Islet precursor cell (in vitro differentiated cells): ENCODE data around the gene GBP6.
"Not testable (repeated sequence)": the region's sequence is repeated elsewhere in the genome, so short reads cannot be mapped to it uniquely, and the experiment has no call there.

Source experiments
- DNase-seq: peaks from one replicate; pipeline ENCODE4 v3.0.0-alpha.2; 2018

The GBP6 gene

DNA sequence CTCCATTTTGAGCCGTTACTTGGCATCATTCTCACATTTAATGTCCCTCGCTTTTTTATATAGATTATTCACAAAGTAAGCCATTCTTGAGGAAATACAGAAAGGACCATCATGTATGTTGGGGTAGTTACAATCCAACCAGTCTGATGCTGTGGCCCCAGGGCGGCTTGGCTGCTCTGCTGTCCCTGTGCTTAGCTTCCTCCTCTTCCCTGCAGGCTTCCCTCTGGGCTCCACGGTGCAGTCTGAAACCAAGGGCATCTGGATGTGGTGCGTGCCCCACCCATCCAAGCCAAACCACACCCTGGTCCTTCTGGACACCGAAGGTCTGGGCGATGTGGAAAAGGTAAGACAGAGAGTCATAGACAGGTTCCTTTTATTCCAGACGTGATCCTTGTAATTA, 5.5 kb downstream of the GBP6 start:
- DNase-seq: no peak

DNA sequence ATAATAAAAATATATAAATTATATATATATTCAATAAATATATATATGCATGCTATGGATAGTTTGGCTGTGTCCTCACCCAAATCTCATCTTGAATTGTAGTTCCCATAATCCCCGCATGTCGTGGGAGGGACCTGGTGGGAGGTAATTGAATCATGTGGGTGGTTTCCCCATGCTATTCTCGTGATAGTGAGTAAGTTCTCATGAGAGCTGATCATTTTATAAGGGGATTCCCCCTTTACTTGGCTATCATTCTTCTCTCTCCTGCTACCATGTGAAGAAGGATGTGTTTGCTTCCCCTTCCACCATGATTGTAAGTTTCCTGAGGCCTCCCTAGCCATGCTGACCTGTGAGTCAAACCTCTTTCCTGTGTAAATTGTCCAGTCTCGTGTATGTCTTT, 10.0 kb downstream of the GBP6 start:
- DNase-seq: not testable (repeated sequence)

DNA sequence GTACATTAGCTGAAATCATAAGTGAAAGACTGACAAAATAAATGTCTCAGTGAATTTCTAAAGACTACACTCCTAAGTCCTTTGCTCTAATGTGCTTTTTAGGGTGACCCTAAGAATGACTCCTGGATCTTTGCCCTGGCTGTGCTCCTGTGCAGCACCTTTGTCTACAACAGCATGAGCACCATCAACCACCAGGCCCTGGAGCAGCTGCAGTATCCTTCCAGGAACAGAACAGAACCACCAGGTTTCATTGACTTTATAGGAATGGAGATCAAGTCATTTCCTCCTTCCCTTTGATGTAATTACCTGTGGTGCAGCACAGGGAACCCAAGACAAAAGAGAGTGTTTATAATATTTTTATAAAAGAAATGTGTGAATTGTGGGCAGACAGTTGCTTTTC, 14.1 kb downstream of the GBP6 start:
- DNase-seq: no peak

- no peak for DNase-seq
Measured at GRCh38 chr1:89381618-89382017, 17.8 kb downstream of the GBP6 start.

GRCh38 chr1:89382479-89382878, 18.6 kb downstream of the GBP6 start:
- DNase-seq: no peak

- DNase-seq: no peak
Measured at GRCh38 chr1:89383185-89383584, 19.3 kb downstream of the GBP6 start.

- DNase-seq: no peak
Measured at GRCh38 chr1:89390707-89391106, 26.8 kb downstream of the GBP6 start.

DNA sequence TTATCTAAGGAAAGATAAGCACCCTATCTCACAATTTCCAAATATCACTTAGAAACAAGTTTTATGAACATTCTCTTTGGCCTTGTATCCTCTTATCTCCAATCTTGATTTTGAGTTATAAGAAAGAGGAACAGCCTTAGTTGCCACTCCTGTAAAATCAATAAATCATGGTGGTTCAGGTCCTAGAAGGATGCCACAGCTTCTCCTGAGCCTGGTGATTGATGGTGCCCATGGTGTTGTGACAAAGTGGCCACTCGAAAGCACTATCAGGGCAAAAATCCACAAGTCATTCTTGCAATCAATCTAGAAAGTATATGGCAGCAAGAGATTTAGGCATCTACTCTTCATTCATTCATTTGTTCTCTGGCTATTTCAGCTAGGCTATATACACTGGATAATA, 27.8 kb downstream of the GBP6 start:
- DNase-seq: no peak

DNA sequence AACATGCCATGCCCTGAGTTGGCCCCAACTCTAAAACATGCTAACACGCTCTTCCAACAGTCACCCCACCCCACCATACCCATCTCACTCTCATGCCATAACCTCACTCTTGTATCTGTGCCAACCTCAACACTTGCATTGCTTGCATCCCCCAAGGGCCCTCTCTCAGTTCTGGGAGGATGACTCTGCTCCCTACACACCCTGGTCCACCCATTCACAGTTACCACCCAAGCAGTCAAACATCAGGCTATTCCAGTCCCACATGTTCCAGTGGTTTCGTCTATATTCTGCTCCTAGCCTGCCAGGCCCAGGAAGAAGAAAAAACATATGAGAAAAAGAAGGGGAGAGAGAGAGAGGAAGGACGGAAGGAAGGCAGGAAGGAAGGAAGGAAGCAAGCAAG, 31.0 kb downstream of the GBP6 start:
- DNase-seq: no peak

DNA sequence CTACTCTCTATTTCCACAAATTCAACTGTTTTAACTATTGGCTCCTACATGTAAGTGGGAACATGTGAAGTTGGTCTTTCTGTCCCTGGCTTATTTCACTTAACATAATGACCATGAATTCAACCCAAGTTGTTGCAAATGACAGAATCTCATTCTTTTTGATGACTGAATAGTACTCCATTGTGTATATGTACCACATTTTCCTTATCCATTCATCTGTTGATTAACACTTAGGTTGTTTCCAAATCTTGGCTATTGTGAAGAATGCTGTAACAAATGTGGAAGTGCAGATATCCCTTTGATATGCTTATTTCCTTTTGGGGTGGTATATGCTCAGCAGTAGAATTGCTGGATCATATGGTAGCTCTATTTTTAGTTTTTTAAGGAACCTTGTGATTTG, 33.0 kb downstream of the GBP6 start:
- DNase-seq: no peak

DNA sequence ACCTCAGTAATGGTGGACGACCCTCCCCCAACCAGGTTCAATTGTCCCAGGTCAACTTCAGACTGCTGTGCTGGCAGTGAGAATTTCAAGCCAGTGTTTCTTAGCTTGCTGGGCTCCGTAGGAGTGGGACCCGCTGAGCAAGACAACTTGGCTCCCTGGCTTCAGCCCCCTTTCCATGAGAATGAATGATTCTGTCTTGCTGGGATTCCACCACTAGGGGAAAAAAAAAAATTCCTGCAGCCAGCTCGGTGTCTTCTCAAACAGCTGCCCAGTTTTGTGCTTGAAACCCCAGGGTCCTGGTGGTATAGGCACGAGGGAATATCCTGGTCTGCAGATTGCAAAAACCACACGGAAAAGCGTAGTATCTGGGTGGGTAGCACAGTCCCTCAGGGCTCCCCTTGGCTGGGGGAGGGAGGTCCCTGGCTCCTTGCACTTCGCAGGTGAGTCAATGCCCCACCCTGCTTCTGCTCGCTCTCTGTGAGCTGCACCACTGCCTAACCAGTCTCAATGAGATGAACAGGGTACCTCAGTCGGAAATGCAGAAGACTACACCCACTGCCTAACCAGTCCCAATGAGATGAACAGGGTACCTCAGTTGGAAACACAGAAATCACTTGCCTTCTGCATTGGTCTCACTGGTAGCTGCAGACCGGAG, 41.5 kb downstream of the GBP6 start:
- no peak for DNase-seq

DNA sequence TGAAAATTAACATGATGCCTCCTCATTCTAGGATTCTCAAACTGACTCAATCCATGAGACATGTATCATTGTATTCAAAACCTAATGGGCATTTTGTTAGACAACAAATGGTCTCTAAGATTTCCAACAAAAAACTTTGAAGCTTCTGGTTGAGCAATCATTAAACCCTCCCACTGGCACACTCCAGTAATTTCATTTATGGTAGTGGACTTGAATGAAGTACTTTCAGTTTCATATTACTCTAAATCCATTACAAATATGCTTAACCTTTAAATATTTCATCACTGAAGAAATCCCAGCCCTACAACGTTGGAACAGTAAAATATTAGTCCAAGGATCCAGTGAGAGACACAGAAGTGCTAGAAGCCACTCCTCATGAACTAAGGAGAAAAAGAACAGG, 43.5 kb downstream of the GBP6 start:
- DNase-seq: no peak

- DNase-seq: not testable (repeated sequence)
Measured at GRCh38 chr1:89407768-89408167, 43.9 kb downstream of the GBP6 start.

DNA sequence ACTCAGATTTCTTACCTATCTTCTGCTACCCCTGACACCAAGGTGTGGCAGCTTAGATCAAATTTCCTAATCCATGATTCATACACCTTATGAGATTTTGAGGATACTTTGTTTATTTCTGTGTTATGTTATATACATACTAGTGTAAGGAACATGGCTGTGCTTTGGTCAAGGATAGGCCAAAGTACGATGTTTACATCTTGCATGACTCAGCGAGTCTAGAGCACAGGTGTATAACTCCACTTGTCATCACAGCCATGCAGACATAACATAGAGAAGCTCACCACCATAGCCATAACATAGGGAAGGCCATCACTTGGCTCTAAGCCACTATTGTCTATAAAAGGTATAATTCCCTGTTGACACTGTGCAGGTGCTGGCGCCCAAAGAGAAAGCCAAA, 61.2 kb downstream of the GBP6 start:
- DNase-seq: no peak

GRCh38 chr1:89429062-89429461, 65.2 kb downstream of the GBP6 start:
- DNase-seq: no peak

DNA sequence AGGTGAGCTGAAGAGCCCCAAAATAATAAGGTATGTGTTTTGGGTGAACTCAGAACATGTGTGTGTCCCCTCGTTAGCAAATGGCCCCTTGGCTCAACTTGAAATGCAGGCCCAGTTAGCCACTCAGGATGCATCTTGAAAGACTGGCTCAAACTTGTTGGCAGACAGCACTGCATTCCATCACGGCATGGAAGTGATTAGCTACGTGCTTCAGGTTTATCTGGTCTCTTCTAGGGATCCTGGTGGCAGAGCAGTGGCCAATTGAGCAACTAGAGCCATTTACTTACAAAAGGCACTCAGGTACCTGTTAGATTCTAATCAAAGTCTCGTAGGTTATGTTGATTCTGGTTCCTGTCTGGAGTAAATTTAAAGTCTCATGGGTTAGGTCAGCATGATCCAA, 65.8 kb downstream of the GBP6 start:
- DNase-seq: not testable (repeated sequence)

DNA sequence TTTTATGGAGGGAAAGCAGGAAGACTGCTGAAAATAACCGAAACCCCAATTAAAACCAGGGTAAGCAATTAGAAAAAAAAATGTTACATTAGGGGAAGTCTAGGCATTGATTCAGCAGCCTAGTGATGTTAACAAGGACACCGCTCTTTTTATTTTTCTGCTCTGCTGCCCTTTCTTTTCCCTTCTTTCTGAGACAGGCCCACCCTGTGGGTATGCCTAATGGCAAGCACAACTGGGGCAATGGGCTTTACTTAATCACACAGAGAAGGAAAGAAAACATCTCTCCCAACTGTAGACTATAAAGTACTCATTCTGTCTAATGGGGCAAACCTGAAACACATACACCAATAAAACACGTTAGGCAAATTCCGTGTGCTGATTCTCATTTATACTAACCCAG, 69.6 kb downstream of the GBP6 start:
- DNase-seq: no peak

DNA sequence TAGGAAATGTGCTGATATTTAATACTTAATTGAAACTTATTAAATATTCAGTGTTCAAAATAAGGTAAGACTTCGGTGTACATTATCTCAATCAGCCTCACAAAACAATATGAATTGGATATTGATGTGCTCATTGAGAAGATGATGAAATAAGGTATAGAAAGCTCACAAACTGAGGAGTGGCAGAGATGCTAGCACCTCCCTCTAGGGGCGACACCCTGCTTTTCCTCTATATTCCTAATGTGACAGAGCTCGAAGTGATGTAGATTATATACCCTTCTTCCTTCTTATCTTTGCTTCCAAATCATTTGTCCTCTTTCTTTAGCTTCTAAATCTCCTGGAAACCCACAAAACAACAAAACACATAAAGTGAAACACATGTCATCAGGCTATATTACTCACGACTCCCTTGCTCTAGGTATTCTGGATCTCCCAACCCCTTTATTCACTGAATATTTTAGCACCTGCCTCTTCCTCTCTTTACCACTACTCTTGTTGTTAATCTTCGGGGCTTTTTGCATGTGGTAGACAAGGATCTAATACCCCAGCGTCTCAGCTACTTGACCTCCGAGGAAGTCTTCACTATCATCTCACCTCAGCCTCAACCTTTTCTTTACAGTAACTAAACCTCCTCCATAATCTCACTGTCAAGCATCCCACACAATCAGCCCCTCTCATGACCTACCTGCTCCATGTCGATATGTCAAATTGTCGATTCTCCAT, 70.4 kb downstream of the GBP6 start:
- DNase-seq: not testable (repeated sequence)
